GM21737 (cell line): Measurements from ENCODE around the gene MGAT4D.
"Not testable (repeated sequence)": the region's sequence is repeated elsewhere in the genome, so short reads cannot be mapped to it uniquely, and the experiment has no call there.

ENCODE experiments used
- ATAC-seq: cut with Tn5 transposase; IDR thresholded peaks from one replicate; pipeline ENCODE4 v1.9.1; 2021; ENCODE audit warnings: mild to moderate bottlenecking, moderate library complexity; ENCODE audit not compliant: unreplicated experiment

The MGAT4D gene

DNA sequence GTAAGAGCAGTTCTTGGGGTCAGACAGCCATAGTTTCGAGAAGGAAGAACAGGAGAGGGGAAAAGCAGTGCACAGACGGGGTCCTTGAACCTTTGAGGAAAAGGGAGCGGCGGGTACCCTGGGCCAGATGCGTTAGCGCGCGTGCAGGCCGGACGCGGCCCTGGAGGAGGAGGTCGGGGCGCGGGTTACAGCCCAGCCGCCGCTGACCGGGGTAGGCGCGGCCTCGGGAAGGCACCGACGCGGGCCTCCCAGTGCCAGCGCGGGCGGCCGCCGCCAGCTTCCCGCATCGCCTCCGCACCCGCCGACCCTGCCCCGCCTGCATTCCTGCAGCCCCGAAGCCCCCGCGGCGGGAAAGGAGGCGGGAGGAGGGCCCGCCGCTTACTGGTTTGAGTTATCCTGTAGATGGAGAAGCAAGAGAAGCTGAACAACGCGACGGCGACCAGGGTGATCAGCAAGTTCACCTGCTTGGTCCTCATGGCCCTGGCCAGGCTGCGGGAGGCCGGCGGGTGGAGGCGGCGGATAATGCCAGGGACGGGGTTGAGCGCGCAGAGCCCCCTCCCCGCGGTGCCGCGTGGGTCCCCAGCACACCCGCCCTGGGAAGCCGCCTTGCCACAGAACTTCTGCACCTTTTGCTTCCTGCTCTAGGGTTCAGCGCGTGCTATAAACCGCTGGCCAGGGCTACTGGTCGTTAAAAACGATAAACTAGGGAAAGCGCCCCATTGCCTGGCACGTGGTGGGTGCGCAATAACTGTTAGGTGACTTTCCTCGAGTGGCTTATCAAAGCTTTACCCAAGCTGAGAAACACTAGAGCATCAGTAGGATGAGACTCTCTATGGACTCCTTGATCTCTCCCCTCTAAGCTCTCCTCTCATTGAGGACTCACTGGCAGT, at the start of gene MGAT4D:
TSS of gene MGAT4D (minus strand) at position 547 of the 890 bp plus-strand sequence. CDS start at position 476, 71 bp downstream.
- no peak for ATAC-seq

DNA sequence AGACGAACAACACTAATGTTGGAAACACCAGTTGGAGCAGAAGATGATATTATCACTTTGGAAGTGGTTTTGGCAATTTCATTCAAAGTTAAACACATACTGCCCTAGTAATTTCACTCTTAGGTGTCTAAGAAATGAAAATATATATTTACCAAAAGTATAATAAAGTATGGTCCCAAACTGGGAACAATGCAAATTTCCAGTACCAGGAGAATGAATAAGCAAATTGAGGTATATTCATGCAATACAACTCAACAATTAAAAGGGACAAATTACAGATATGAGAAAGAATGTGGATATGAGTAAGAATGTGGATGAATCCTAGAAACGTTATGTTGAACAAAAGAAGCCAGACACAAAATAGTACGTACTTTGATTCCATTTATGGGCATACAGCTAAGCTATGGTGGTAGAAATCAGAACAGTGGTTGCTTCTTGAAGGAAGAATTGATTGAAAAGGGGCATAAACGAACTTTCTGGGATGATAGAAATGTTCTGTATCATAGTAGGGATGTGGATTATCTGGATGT, 35.9 kb upstream of the MGAT4D start:
- ATAC-seq: no peak

DNA sequence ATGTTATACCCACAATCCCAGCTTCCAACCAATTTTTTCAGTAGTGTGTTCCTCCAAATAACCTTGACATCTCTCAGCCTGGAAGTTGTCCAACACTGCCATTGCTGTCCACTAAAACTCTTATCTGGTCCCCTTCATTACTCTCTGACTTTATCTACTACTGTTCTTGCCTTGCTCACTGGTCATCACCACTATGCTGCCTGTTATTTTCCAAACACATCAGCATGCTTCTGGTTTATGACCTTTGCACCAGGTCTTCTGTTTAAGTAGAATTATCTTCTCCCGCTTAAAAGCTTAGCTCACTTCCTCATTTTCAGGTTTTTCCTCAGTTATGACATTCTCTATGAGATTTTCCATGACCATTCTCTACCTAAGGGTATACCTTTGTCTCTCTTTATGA, 31.3 kb upstream of the MGAT4D start:
- ATAC-seq: no peak

DNA sequence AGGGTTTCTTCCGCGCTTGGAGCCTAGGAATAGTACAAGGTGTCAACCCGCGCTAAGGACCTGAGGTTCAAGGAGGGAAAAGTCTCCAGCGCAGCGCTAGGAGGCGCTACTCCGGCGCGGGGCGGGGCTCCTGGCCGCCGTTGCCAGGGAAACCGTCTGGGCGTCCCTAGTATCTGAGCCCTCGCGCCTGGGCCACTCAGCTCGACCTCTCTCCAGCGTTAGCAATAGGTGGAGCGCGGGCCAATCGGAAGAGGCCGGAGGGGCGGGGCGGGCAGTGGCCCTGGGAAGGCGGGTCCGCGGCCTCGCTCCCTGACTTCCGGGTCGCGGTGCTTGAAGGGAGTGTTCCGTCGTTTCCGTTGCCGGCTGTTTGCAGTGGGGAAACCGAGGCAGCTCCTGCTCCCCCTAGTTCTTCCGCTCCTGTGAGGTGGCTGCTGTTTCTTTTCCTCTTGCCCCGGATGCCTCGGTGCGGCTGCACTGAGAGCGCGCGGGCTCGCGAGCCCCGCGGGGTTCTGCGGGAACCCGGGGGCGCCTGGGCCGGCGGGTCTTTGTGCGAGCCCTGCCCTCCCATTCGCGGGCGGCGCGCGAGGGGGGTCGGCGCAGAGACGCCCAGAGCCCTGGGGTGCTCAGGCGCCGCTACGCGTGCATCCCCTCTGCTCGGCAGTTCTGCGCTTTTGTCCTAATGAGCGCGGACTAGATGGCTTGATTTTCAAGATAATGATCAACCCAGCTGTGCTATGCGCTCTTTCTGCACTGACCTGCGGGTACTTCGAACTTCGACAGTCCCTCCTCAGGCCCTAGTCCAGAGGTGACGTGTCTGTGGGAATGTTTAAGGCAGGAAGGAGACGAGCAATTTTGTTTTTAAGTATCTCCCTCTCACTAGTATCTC, 26.0 kb upstream of the MGAT4D start, which contains the start of gene ELMOD2:
TSS of gene ELMOD2 (plus strand) at position 312 of the 886 bp plus-strand sequence. CDS start 1,261 bp downstream, outside the sequence.
- ATAC-seq: peak; percentile 100

DNA sequence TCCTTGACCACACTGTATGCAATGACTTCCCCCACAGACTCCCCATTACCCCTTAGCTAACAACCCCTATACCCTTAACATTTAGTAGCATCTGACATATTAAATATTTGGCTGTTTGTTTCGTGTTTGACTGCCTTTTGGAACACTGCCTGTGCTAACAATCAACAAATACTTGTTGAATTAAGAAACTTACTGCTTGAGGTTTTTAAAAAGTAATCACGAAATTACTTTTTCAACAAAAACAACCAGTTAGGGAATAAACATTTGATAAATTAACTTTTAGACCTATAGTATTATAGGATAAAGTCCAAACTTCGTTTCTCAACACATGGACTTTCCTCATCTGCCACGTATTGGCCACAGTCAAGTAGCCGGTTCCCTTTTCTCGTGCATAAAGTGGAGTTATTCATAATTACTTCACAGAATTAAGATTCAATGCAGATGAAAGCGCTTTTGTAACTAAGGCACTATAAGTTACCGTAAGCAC, 25.3 kb upstream of the MGAT4D start:
- peak; percentile 2 for ATAC-seq

DNA sequence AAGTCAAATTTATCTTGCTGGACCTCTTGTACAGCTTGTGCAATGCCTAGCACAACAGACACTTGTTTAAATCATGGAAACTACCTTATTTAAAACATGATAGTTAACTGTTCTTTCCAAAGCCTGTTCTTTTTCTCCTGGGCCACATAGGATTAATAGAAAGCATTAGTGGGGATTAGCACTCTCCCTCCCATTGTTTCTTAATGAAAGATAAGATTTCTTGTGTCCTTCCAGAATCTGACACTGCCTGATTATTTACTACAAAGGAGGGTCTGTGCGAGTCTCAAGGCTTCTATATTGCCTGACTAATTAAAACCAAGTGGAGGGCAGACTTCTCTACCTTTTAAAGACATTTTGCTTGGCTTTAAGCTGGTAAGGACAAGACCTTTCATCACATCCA, 17.3 kb upstream of the MGAT4D start:
- ATAC-seq: no peak

DNA sequence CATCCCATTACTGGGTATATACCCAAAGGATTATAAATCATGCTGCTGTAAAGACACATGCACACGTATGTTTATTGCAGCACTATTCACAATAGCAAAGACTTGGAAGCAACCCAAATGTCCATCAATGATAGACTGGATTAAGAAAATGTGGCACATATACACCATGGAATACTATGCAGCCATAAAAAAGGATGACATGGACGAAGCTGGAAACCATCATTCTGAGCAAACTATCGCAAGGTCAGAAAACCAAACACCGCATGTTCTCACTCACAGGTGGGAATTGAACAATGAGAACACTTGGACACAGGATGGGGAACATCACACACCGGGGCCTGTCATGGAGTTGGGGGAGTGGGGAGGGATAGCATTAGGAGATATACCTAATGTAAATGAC, 15.7 kb upstream of the MGAT4D start:
- ATAC-seq: not testable (repeated sequence)

DNA sequence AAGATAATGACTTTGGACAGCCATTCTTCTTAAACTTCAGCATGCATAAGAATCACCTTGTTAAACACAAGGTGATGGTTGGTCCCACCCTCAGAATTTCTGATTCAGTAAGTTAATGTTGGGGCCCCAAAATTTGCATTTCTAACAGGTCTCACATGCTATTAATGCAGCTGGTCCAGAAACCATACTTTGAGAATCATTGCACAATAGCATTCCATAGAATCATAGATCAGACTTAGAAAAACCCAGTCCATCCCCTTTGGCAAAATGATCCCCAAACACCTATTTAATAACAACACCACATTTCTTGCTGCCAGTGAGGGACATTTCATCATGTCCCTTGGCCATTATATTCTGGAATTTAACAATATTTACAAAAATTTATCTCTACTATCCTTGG, 6.2 kb upstream of the MGAT4D start:
- no peak for ATAC-seq

DNA sequence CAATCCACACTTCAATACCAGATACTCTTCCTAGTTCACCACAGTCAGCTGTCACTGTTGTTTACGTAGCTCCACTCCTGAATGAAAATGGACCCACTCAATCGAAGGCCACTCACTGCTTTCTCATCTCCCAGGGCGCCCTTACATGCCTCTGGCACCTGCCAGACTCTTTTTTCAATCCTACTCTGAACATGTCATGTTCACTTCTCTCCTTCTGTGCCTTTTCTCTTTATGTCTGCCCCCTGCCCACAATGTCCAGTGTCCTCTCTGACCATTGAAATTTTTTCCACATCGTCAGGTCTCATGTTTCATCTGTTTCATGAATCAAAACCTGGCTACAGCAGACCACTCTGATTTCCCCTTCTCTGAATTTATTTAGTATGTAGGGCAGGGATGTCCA, 1.3 kb upstream of the MGAT4D start:
- ATAC-seq: no peak

DNA sequence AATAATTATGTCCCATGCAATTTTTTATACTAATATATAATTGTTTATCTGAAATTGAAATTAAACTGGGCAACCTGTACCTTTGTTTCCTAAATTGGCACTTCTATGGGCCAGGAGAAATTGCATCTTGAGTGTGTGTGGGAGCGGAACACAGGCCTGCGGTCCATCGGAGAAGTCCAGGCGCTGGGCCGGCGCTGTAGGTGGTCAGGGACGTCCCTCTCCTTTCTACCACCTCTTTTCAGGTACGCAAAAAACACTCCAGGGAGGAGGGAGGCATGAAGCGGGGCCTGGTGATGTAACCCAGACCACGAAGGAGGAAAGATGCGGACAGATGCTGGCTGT, 717 bp downstream of the MGAT4D start:
- ATAC-seq: no peak

DNA sequence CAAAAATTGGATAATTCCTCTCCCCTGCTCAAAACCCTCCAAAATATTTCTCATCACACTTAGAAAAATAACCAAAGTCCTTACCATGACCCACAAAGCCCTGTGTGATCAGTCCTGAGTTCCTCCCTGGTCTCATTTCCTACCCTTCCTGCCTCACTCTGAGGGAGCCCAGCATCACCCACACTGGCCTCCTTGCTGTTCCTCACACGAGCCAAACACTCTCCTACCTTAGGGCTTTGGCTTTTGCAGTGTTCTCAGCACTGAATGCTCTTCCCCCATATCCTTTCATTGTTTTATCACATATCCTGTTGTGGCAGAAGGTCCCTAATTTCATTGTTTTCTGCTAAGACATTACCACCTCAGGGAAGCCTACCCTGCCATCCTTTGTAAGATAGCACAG, 12.2 kb downstream of the MGAT4D start:
- no peak for ATAC-seq

DNA sequence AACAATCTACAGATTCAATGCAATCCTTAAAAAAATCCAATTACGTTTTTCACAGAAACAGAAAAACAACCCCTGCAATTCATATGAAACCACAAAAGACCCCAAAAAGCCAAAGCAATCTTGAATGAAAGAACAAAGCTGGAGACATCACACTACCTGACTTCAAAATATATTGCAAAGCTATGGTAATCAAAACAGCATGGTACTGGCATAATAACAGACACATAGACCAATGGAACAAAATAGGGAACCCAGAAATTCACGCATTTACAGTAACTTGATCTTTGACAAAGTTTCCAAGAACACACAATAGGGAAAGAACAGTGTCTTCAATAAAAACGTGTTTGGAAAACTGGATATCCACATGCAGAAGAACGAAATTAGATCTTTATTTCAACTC, 14.6 kb downstream of the MGAT4D start:
- no peak for ATAC-seq

DNA sequence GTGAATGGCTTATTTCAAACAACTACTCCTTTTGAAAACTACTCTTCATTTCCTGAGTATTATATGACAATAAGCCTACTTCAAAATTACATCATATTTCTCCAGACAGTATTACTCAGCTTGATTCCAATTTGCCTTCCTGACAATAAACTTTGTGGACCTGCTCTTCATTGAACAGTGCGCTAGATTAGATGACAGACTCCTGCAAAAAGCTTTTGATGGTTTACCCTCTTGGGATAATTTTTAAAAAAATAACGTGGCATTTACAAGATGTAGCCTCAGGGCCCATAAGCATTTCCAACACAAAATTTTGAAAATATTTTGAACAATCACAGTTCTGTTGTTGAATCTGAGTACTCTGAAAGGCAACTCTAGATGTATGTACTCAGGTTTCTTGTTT, 25.9 kb downstream of the MGAT4D start:
- ATAC-seq: no peak

DNA sequence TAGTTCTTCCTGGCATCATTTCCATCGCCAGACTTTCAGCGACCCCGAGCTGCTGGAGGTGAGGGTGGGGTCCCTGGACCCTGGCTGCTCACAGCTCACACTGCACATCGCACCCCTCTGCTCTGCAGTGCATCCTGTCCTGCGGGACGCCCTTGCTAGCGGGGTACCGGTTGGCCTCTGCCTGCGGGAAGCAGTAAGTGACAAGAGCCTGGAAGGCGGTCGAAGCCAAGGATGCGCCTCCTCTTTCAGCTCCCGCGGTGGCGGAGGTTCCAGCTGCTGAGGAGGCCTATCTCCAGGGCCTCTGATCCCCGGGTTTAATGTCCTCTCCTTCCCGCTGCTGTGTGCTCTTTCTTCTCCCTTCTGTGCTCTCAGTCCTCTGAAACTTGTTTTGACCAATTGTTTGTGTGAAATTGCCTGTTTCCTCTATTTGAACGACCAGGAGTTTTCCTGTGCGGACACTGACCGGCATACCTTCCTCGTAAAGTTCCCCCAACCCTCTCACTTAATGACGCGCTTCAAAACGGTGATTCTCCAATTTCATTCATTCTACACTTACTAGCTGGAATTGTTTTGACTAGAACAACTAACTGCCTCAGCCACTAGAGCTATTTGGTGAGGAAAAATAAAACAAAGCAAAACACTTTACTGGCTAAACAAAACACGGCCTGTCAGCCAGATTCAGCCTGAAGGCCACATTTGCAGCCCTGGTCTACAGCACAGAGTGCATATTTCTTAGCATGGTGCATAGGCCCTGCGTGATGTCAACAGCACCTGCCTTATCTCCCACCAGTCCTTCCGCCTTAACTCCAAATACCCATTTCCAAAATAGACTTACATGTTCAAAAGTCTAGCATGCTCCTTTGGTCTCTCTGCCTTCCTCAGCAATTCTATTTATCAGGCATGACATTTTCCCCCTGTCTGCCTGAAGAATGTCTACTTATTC, 28.0 kb downstream of the MGAT4D start:
- ATAC-seq: no peak

DNA sequence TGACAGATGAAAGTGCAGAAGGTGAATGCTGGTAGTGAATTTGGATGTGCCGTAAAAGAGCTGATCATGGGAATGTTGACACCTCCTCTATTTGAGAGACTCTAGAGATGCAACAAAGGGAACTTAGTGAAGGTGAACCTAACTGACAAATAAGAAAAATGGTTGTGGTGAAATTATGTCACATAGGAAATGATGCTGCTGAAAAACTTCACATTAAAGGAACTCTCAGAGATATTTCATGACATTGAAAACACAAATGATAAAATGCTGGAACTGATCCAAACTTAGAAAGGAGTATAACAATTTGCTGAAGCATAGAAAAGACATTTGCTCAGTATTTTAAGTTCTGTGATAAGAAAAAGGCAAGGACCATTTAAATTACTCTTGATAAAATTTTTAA, 31.9 kb downstream of the MGAT4D start:
- no peak for ATAC-seq

DNA sequence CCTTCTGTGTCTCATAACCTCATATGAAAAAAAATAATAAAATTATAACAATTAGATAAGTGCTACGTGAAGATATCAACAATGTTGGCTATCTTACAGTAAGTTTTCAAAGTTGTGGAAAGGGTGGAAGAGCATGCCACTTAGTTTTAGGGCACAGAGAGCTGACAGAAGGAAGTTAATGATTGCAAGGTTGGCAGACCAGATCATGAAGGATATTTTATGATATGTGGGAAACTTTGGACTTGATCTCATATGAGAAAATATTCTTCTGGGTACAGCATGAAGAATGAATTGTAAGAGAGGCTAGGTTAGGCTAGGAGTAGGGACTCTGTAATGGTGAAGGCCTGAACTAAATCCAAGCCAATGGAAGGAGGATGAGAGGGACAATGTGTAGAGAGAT, 34.5 kb downstream of the MGAT4D start:
- ATAC-seq: no peak

DNA sequence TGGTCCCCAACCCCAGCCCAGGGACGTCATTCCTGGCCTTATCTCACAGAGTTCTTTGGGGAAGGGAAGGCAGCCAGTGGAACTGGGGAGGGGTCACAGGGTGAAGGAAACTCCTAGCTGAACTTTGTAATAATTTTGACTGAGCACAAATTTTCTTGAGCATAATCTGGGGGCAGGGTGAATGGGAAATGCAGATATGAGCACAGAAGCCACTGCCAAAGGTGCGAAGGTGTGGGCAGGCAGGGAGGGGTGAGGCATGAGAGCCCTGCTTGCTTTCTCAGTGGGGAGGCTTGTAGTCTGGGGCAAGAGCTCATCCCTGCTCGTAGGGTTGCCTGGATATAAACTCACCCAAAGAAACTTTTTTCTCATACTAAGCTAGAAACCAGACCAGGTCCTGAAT, 34.9 kb downstream of the MGAT4D start:
- no peak for ATAC-seq

DNA sequence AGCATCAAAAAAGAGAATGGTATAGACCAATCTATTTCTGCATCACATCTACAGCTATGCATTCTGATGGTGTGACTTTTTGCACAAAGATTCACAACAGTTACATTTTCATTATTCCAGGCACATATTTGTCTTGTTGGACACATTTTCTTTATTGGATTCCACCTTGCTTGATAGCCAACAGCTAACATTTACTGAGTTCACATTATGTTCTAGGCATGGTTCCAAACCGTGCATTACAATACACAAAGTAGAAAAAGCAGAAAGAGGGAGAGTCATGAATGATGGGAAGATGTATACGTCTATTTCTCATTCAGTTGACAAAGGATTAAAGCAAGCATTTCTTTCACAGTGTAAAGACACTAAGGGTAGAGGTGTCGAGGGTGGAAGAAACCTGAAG, 47.7 kb downstream of the MGAT4D start:
- ATAC-seq: no peak

DNA sequence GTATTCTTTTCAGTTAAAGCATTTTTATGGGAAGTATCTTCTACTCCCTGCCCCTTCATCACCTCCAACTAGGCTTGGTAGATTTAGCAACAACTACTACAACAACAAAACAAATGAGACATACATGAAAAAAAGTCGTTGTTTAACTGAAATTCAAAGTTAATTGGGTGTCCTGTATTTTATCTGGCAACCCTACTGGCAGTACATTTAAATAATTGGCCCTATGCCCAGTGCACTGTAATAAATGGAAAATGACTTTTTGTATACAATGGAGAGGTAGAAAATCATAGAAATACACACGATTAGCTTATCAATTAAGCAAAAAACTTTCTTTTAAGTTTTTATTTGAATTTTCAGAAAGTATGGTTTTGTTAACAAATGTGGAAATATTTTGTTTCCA, 49.3 kb downstream of the MGAT4D start:
- ATAC-seq: no peak

DNA sequence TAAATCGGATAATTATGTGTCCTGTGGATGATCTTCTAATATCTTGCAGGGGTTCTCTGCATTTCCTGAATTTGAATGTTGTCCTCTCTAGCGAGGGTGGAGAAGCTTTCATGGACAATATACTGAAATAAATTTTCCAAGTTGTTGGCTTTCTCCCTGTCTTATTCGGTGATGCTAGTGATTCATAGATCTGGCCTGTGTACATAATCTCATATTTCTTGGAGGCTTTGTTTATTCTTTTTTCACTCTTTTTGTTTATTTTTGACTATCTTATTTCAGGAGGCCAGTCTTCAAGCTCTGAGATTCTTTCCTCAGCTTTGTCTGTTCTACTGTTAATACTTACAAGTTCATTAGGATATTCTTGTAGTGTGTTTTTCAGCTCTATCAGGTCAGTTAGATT, 49.9 kb downstream of the MGAT4D start:
- no peak for ATAC-seq
